ENCODE results near the gene ISX. TPM values are rescaled to one million over a fixed set of nuclear protein-coding genes. Genes with fewer than 3 reads are reported as not detected.

ISX gene
- total RNA-seq, 1 donor from 2014 or later, result 4.0 TPM

GRCh38 chr22:35092406-35092805 is 26.4 kb downstream of the ISX start:
- DNase-seq (ENCODE audit: extremely low spot score, unreplicated experiment), result no peak
- no peak for TF ChIP-seq CTCF (conservative IDR thresholded peaks at IDR 0.05)
- no peak overlapping the region for H3K27ac Mint-ChIP-seq
- no peaks in the 10 kb centered on the region for H3K9me3 Mint-ChIP-seq
- H3K4me3 Mint-ChIP-seq, result no peak overlapping the region
- no peaks in the 10 kb centered on the region for H3K4me1 Mint-ChIP-seq (ENCODE audit: unreplicated experiment)
- no peaks in the 10 kb centered on the region for H3K27me3 Mint-ChIP-seq
- H3K36me3 Mint-ChIP-seq, result no peaks in the 10 kb centered on the region

- DNase-seq (ENCODE audit: extremely low spot score, unreplicated experiment), result no peak
- TF ChIP-seq CTCF (conservative IDR thresholded peaks at IDR 0.05), result no peak
- H3K36me3 Mint-ChIP-seq, result no peaks in the 10 kb centered on the region
- H3K4me3 Mint-ChIP-seq, result no peak overlapping the region
- no peak overlapping the region for H3K27ac Mint-ChIP-seq
- no peaks in the 10 kb centered on the region for H3K9me3 Mint-ChIP-seq
- H3K27me3 Mint-ChIP-seq, result no peaks in the 10 kb centered on the region
- H3K4me1 Mint-ChIP-seq (ENCODE audit: unreplicated experiment), result peaks cover 10% of the 10 kb centered on the region
Measured at GRCh38 chr22:35098921-35099320, 33.0 kb downstream of the ISX start.

- H3K27me3 Mint-ChIP-seq, result no peaks in the 10 kb centered on the region
- no peak overlapping the region for H3K4me3 Mint-ChIP-seq
- no peak overlapping the region for H3K27ac Mint-ChIP-seq
- DNase-seq (ENCODE audit: extremely low spot score, unreplicated experiment), result no peak
- no peak for TF ChIP-seq CTCF (conservative IDR thresholded peaks at IDR 0.05)
- peaks cover 10% of the 10 kb centered on the region for H3K4me1 Mint-ChIP-seq (ENCODE audit: unreplicated experiment)
- no peaks in the 10 kb centered on the region for H3K9me3 Mint-ChIP-seq
- no peaks in the 10 kb centered on the region for H3K36me3 Mint-ChIP-seq
Measured at GRCh38 chr22:35099883-35100282, 33.9 kb downstream of the ISX start.

- H3K4me3 Mint-ChIP-seq, result no peak overlapping the region
- H3K9me3 Mint-ChIP-seq, result no peaks in the 10 kb centered on the region
- H3K27me3 Mint-ChIP-seq, result peaks cover 4% of the 10 kb centered on the region
- peak overlapping the region; percentile 58 for H3K27ac Mint-ChIP-seq
- H3K36me3 Mint-ChIP-seq, result no peaks in the 10 kb centered on the region
- no peak for TF ChIP-seq CTCF (conservative IDR thresholded peaks at IDR 0.05)
- no peak for DNase-seq (ENCODE audit: extremely low spot score, unreplicated experiment)
- peaks cover 10% of the 10 kb centered on the region for H3K4me1 Mint-ChIP-seq (ENCODE audit: unreplicated experiment)
Measured at GRCh38 chr22:35102663-35103062, 36.7 kb downstream of the ISX start.

GRCh38 chr22:35103761-35104160 is 37.8 kb downstream of the ISX start:
- Mint-ChIP-seq H3K4me1 (ENCODE audit: unreplicated experiment) (peaks cover 10% of the 10 kb centered on the region), H3K9me3 (no peaks in the 10 kb centered on the region), H3K36me3 (no peaks in the 10 kb centered on the region), H3K27me3 (peaks cover 4% of the 10 kb centered on the region), H3K27ac (no peak overlapping the region), H3K4me3 (no peak overlapping the region)
- TF ChIP-seq CTCF (conservative IDR thresholded peaks at IDR 0.05), result no peak
- DNase-seq (ENCODE audit: extremely low spot score, unreplicated experiment), result no peak

GRCh38 chr22:35104491-35104890 is 38.5 kb downstream of the ISX start:
- H3K4me1 Mint-ChIP-seq (ENCODE audit: unreplicated experiment), result peaks cover 10% of the 10 kb centered on the region
- no peak overlapping the region for H3K4me3 Mint-ChIP-seq
- no peak for DNase-seq (ENCODE audit: extremely low spot score, unreplicated experiment)
- peaks cover 4% of the 10 kb centered on the region for H3K27me3 Mint-ChIP-seq
- H3K36me3 Mint-ChIP-seq, result no peaks in the 10 kb centered on the region
- H3K9me3 Mint-ChIP-seq, result no peaks in the 10 kb centered on the region
- no peak overlapping the region for H3K27ac Mint-ChIP-seq
- TF ChIP-seq CTCF (conservative IDR thresholded peaks at IDR 0.05), result no peak
